HepG2 (cell line): ENCODE results near the gene ZNHIT1.

Experiments used
- CTCF ChIP-seq: sonication (generic); formaldehyde crosslinking; IDR thresholded peaks from 2 replicates; pipeline ENCODE4 v1.5.0; 2020; ENCODE audit warnings: mild to moderate bottlenecking, missing genetic modification reagents, moderate library complexity
- FOXA1 ChIP-seq, 2 experiments: fragments of 450-650 bp in 1 of 2; sonication (generic) in 1 of 2; formaldehyde crosslinking in 1 of 2; IDR thresholded peaks; 2 replicates each; pipeline versions ENCODE4 v1.4.0 to v1.6.1; 2016 to 2020; ENCODE audit warnings: missing genetic modification reagents in 1 of 2
- U2AF2 ChIP-seq: fragments of 200-400 bp; formaldehyde crosslinking; IDR thresholded peaks from 2 replicates; pipeline ENCODE4 v1.6.1; 2017; ENCODE audit warnings: low read depth, mild to moderate bottlenecking, low read length

- TF ChIP-seq CTCF (CRISPR knock-in tag): peak; percentile 46
- TF ChIP-seq FOXA1 (IDR thresholded peaks at IDR 0.05): no peak
- no peak for TF ChIP-seq FOXA1 (CRISPR knock-in tag; IDR thresholded peaks at IDR 0.05)
- no peak for TF ChIP-seq U2AF2
Observed at GRCh38 chr7:101212014-101212413, 6.0 kb upstream of the ZNHIT1 start.
